ENCODE results near the gene LIM2. TPM values are rescaled to one million over a fixed set of nuclear protein-coding genes. Genes with fewer than 3 reads are reported as not detected.

The LIM2 gene
- total and polyA plus RNA-seq, 2 donors (not counting 1 experiment from before 2014, with no cell fraction given), result not detected

DNA sequence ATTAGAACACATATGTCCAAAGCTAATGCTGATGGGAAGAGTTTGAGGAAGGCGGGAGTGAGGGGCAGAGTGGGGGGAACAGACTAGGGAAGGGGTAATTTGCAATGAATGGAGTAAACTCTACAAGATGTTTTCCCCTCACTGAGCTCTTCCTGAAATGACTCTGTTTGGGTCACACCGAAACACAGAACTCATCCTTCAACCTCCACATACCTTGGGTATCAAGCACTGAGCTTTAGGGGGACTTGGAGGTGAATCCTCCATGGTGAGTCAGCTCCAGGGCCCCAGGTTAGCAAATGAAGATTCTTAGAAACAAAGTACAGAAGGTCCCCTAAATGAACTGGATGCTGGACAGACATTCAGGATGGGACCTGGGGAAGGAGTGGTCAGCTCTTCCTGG lies 30.9 kb upstream of the LIM2 start:
- no peak for ATAC-seq (ENCODE audit: low read depth)
- Histone ChIP-seq H3K79me2 (ENCODE audit: control insufficient read depth, insufficient read depth, low read length) (peaks cover 21% of the 10 kb centered on the region), H3K4me1 (ENCODE audit: control insufficient read depth in 2 of 2, insufficient read depth in 2 of 2, low read length in 2 of 2) (peaks cover 31 to 53% of the 10 kb centered on the region in 2 donors), H3K27me3 (replicated peaks in 1 of 4; ENCODE audit: control extremely low read depth in 1 of 4, control insufficient read depth in 3 of 4, insufficient read depth in 4 of 4, low read length in 3 of 4) (peaks cover 0 to 11% (median 3%) of the 10 kb centered on the region in 4 experiments), H3K36me3 (replicated peaks in 1 of 2; ENCODE audit: control extremely low read depth in 1 of 2, control insufficient read depth in 1 of 2, extremely low read depth in 1 of 2, insufficient read depth in 2 of 2, low read length in 1 of 2) (peaks cover 1 to 21% of the 10 kb centered on the region in 2 experiments), H3K27ac (ENCODE audit: low read length in 2 of 2) (peak overlapping the region in 1 of 2 donors; percentile 41), H3K4me3 (ENCODE audit: control extremely low read depth in 1 of 5, extremely low read depth in 1 of 5, insufficient read depth in 1 of 5, low read depth in 2 of 5, low read length in 4 of 5) (peak overlapping the region in 1 of 5 experiments; percentile 18), H3K9me3 (ENCODE audit: control extremely low read depth in 1 of 3, control insufficient read depth in 2 of 3, insufficient read depth in 1 of 3, low read length in 2 of 3) (peaks cover 0 to 6% (median 0%) of the 10 kb centered on the region in 3 donors), H3K4me2 (replicated peaks; ENCODE audit: low read depth, low read length, poor library complexity, severe bottlenecking) (peak overlapping the region; percentile 21), H4K20me1 (ENCODE audit: control insufficient read depth, insufficient read depth, low read length, poor library complexity, severe bottlenecking) (no peaks in the 10 kb centered on the region), H3K9ac (ENCODE audit: low read length) (no peak overlapping the region), H2AFZ (ENCODE audit: insufficient read depth, low read depth, low read length, poor library complexity, severe bottlenecking) (no peak overlapping the region)
- intact Hi-C loops (cut with micrococcal nuclease), result loop anchor here (5.0 to 10.0 kb wide), 2 partner anchors 114 to 136 kb away; partner anchors contain the start of gene SIGLEC6
- ChIA-PET CTCF (interaction anchor here (0.7 to 6.6 kb wide), 12 partner anchors 11 to 243 kb away, joined by 3 to 112 read pairs (median 14); no protein-coding TSS in a partner anchor), POLR2A (no interaction called here)
- Mint-ChIP-seq H3K27ac (peak overlapping the region; percentile 76), H3K27me3 (peaks cover 10% of the 10 kb centered on the region), H3K9me3 (ENCODE audit: insufficient read depth) (no peaks in the 10 kb centered on the region), H3K4me3 (peak overlapping the region; percentile 59), H3K4me1 (peaks cover 48% of the 10 kb centered on the region)
- TF ChIP-seq, protein P1, sequence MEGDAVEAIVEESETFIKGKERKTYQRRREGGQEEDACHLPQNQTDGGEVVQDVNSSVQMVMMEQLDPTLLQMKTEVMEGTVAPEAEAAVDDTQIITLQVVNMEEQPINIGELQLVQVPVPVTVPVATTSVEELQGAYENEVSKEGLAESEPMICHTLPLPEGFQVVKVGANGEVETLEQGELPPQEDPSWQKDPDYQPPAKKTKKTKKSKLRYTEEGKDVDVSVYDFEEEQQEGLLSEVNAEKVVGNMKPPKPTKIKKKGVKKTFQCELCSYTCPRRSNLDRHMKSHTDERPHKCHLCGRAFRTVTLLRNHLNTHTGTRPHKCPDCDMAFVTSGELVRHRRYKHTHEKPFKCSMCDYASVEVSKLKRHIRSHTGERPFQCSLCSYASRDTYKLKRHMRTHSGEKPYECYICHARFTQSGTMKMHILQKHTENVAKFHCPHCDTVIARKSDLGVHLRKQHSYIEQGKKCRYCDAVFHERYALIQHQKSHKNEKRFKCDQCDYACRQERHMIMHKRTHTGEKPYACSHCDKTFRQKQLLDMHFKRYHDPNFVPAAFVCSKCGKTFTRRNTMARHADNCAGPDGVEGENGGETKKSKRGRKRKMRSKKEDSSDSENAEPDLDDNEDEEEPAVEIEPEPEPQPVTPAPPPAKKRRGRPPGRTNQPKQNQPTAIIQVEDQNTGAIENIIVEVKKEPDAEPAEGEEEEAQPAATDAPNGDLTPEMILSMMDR (IDR thresholded peaks at IDR 0.05), result no peak
- TF ChIP-seq EZH2 (IDR thresholded peaks at IDR 0.05; ENCODE audit: borderline replicate concordance, insufficient read depth, low read depth, low read length, poor library complexity, severe bottlenecking), result no peak
- no peak for DNase-seq
- no CpG with 5 or more reads among the region's 2 CpGs for WGBS (ENCODE audit: insufficient coverage)

DNA sequence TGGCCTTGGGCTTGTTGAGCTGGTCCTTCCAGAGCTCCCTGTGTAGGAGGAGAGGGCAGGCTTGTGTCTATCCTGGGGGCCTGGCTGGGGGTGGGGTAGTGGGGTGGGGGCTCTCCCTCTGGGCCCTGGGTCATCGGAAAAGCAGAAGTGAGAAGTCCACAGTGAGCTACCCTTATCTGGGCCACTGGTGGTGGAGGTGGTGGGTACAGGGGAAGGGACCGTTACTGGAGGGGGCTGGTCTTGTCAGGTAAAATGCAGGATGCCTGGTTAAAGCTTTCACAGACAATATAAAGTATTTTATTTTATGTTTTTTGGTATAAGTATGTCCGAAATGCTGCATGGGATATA lies 30.0 kb upstream of the LIM2 start:
- WGBS (ENCODE audit: insufficient coverage), result 0% methylated on average over 1 of the region's 3 CpGs
- Mint-ChIP-seq H3K4me1 (peaks cover 52% of the 10 kb centered on the region), H3K27me3 (peaks cover 6% of the 10 kb centered on the region), H3K9me3 (ENCODE audit: insufficient read depth) (no peaks in the 10 kb centered on the region), H3K27ac (peak overlapping the region; percentile 99), H3K4me3 (peak overlapping the region; percentile 99)
- H2AFZ ChIP-seq (ENCODE audit: insufficient read depth, low read depth, low read length, poor library complexity, severe bottlenecking), result peak overlapping the region; percentile 89
- TF ChIP-seq EZH2 (IDR thresholded peaks at IDR 0.05; ENCODE audit: borderline replicate concordance, insufficient read depth, low read depth, low read length, poor library complexity, severe bottlenecking), result no peak
- TF ChIP-seq, protein P1 (IDR thresholded peaks at IDR 0.05), result no peak
- peak overlapping the region; percentile 85 to 86 for H3K27ac ChIP-seq (ENCODE audit: low read length in 2 of 2)
- peaks cover 2 to 30% of the 10 kb centered on the region in 2 experiments for H3K36me3 ChIP-seq (replicated peaks in 1 of 2; ENCODE audit: control extremely low read depth in 1 of 2, control insufficient read depth in 1 of 2, extremely low read depth in 1 of 2, insufficient read depth in 2 of 2, low read length in 1 of 2)
- ChIA-PET CTCF (interaction anchor here (0.7 to 6.6 kb wide), 20 partner anchors 10 to 360 kb away, joined by 3 to 112 read pairs (median 9); partner anchors contain the start of genes CLDND2, NKG7, SIGLEC6 and VSIG10L), POLR2A (interaction anchor here (0.5 to 1.8 kb wide), 13 partner anchors 10 to 185 kb away, joined by 3 to 14 read pairs (median 3); partner anchors contain the start of gene SIGLEC6)
- intact Hi-C loops (cut with micrococcal nuclease), result loop anchor here (1.0 to 10.0 kb wide), 8 partner anchors 19 to 240 kb away; partner anchors contain the start of gene SIGLEC6
- H4K20me1 ChIP-seq (ENCODE audit: control insufficient read depth, insufficient read depth, low read length, poor library complexity, severe bottlenecking), result no peaks in the 10 kb centered on the region
- H3K4me1 ChIP-seq (ENCODE audit: control insufficient read depth in 2 of 2, insufficient read depth in 2 of 2, low read length in 2 of 2), result peaks cover 31 to 53% of the 10 kb centered on the region in 2 donors
- ATAC-seq (ENCODE audit: low read depth), result peak; percentile 69
- peaks cover 0 to 11% (median 3%) of the 10 kb centered on the region in 4 experiments for H3K27me3 ChIP-seq (replicated peaks in 1 of 4; ENCODE audit: control extremely low read depth in 1 of 4, control insufficient read depth in 3 of 4, insufficient read depth in 4 of 4, low read length in 3 of 4)
- peak overlapping the region; percentile 81 for H3K9ac ChIP-seq (ENCODE audit: low read length)
- H3K4me3 ChIP-seq (ENCODE audit: control extremely low read depth in 1 of 5, extremely low read depth in 1 of 5, insufficient read depth in 1 of 5, low read depth in 2 of 5, low read length in 4 of 5), result peak overlapping the region; percentile 63 to 80 (median 69)
- peaks cover 21% of the 10 kb centered on the region for H3K79me2 ChIP-seq (ENCODE audit: control insufficient read depth, insufficient read depth, low read length)
- peak overlapping the region; percentile 77 for H3K4me2 ChIP-seq (replicated peaks; ENCODE audit: low read depth, low read length, poor library complexity, severe bottlenecking)
- peaks cover 0 to 6% (median 0%) of the 10 kb centered on the region in 3 donors for H3K9me3 ChIP-seq (ENCODE audit: control extremely low read depth in 1 of 3, control insufficient read depth in 2 of 3, insufficient read depth in 1 of 3, low read length in 2 of 3)
- no peak for DNase-seq

All from B cell (primary cell).